SHP77 treated with DMSO at 0.1 percent for 48 hours (cell line): Measurements from ENCODE around the gene CFAP43.

Experiments
- DNase-seq: peaks from one replicate; lab custom pipeline; 2025; lab: John Stamatoyannopoulos, UW

Gene CFAP43

DNA sequence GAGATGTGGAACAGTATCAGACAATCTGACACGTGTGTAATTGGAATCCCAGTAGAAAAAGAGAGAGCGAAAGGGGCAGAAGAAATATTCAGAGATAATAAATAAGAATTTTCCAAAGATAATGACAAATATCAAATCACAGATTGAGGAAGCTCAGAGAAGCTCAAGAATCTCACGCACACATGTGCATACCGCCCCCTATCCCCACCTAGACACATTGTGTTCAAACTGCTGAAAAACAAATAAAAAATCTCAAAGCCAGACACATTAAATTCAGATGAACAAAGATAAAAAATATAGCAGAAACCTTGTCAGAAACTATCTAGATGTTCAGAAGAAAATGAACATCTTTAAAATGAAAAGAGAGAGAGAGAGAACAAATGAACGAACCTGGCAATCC lies 92.9 kb downstream of the CFAP43 start:
- DNase-seq, result no peak

- no peak for DNase-seq
Observed at GRCh38 chr10:104138131-104138530, 94.0 kb downstream of the CFAP43 start.

- no peak for DNase-seq
Observed at GRCh38 chr10:104130041-104130440, 102.1 kb downstream of the CFAP43 start.

- no peak for DNase-seq
Observed at GRCh38 chr10:104128214-104128613, 104.0 kb downstream of the CFAP43 start.

GRCh38 chr10:104127411-104127810 lies 104.8 kb downstream of the CFAP43 start:
- DNase-seq, result no peak

GRCh38 chr10:104123397-104123796 lies 108.8 kb downstream of the CFAP43 start:
- DNase-seq, result no peak

DNA sequence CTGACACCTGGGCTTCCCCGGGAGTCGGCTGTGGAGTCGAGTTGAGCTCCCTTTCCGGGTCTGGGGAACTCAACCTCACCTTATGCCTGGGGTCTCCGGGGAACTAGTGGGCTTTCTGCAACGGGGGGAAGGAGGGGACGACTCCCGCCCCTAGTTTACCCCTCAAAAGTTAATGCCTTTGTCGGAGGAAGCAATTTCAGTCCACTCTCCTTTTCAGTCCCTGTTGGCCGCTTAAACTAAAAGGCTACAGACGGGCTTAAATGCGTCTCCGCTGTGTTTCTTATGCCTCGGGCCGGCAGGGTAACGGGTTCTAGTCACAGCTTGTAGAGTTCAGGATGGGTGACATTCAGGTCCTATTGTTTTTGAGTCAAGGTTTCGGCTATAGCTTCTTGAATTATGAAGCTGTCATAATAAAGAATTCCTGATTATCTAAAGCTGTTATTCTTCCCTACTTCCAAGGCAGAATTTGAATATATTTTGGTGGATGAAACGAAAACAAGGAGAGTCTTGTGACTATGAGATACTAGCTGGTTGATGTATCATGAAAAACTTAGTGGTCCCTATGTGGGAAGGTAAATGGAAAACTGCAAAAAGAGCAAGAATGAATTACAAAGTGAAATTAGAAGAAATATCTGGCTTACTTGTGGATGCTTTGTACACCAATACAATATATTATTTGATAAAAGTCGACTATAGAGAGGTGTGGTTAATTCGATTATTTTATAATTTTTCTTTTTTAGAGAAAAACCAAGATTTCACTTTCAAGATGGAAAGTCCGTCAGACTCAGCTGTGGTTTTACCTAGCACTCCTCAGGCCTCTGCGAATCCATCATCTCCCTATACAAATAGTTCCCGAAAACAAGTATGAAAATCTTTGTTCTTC lies 109.7 kb downstream of the CFAP43 start:
- no peak for DNase-seq

- DNase-seq, result peak; percentile 99
Observed at GRCh38 chr10:104121485-104122224, 110.5 kb downstream of the CFAP43 start, which contains the start of gene SFR1. TSS of gene SFR1 (plus strand) at chr10:104122171. CDS start at chr10:104122184, 13 bp downstream.

DNA sequence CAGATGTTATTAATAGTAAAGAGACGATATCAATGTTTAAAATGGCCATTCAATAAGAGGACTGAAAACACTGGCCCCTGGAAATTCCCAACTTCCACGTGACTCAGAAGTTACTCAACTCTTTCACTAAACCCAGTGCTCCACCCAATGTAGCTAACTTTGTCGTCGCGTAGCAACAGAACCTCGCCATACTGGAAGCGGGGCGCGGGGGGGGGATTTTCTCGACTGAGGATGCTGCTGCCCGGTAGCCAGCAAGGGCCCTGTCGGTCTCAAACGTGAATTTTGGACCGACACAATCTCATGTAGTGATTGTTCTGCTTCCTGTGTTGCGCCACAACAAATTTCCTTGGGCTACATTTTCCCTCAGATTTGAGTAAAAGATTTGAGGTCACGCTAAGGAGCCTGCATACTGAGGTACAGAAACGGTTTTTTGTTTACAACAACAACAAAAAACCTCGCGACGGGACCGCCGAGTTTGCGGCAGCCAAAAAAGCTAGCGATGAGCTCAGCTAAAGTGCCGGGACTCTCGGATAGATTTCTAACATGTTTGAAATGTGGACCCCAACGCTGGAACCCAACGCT lies 111.2 kb downstream of the CFAP43 start:
- peak; percentile 21 for DNase-seq

DNA sequence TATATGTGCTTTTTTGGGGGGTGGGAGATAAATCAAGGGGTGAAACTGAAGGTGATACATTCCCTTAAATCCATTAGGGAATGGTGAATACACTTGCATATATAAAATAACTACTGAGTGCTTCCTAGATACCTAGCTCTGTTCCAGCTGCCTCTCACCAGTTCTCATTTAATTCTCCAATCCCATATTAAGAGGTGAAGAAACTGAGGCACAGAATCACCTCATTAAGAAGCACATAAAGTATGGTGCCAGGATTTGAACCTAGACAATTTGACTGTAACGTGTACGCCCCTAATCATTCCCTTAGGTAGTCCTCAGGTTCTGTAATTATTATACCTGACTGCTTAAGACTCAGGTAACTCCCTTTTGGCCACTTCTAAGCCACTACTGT lies 111.7 kb downstream of the CFAP43 start:
- no peak for DNase-seq

DNA sequence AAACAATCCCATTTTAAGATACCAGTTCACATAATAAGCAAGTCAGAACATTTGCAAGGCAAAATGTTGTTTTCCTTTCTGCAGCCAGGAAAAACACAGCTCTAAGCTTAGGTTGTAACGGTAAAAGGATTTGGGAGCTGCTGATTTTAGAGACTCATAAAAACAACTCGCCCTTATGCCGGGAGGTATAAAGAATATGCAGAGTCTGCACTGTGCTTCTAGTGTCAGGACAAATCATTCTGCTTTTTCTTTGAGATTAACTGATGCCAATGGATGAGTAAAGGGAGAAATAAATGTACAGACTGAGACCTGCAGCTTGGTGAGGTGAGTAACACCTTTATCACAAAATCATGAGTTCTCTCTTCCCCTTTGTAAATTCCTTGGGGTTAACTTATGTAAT lies 112.2 kb downstream of the CFAP43 start:
- no peak for DNase-seq

GRCh38 chr10:104117839-104118323 lies 114.3 kb downstream of the CFAP43 start:
- no peak for DNase-seq

- no peak for DNase-seq
Observed at GRCh38 chr10:104113376-104113956, 118.7 kb downstream of the CFAP43 start.

DNA sequence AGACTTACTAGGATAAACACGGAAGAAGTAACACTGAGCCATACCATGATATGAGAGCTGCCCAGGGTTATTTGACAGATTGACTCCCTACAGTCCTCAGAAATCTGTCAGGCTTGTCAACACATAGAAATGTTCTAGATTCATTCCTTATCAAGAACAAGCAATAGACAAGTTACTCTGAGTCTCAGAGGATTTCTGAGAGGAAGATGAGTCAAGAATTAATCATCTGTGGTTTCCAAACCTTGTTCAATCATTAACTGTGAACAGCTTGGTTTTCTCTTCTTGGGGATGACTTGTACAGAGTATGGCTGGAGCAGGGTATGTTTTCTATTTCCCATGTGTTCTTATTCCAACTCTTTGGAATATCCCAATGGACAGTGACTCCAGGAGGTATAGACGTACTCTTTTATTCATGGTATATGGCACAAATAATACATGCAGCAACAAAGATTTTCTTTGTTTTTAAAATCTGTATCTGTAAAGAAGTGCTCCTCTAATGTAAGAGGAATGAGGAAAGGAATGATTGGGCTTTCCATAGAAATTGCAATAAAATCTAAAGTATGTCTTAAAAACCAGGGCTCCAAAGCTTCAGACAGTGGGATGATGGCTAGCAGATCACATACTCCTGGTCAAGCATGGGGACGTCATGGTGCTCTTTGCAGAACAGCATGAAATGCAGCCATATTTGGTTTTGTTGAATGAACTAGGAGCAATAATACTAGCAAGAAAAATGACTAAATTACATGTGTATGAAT lies 122.1 kb downstream of the CFAP43 start:
- DNase-seq, result no peak

DNA sequence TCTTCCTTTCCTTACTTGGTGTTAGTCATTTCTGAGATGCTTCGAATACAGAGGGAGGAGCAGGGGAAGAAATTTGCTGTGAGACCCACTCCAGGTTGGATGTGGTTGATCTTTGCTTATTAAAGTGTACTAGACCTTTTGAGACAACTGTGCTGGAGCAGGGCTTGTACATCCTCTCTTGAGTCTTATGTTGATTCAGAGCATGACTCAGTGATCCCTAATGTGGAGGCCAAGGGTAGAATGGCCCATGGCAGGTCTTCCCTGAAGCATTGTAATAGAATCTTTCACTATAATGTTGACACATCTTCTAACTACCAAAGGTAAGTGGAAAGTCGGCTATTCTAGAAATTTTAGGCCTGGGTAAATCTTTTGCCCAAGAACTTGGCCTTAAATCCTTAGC lies 127.2 kb downstream of the CFAP43 start:
- DNase-seq, result no peak

- DNase-seq, result no peak
Observed at GRCh38 chr10:104104418-104104817, 127.7 kb downstream of the CFAP43 start.

DNA sequence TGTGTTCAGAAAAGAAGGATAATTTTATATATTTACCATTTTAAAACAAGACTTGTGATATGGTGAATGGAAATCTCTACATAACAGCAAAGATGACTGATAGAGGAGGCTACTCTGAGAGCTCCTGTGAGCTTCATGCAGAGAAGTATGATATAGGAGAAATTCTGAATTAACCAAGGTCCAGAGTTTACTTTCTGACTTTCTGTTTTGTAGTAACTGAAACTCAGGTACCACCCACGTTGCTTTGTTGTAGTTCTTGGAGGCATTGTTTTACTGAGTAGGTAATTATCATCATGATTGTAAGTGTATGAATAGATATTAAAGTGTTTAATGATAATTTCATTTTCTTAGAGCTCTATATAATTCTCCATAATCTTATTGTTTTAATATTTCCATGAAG lies 128.2 kb downstream of the CFAP43 start:
- DNase-seq, result no peak

GRCh38 chr10:104101902-104102301 lies 130.3 kb downstream of the CFAP43 start:
- DNase-seq, result no peak

DNA sequence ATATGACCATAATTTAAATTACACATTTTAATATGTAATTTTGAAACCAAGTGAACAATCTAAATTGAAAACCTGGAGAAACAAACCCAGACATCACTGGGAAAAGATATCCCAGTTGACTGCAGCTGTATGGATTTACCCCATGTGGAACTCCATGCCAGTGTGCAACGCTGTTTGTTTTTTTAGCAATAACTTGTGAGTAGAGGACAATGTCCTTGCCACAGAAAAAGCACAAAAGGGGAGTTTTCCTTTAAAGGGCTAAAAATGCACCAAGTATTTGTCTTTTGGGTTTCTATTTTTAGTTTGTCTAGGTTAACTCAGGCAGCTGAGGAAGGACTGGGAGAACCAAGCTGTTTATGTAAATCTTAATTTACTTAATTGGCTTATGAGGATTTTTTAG lies 131.4 kb downstream of the CFAP43 start:
- no peak for DNase-seq

GRCh38 chr10:104099941-104100340 lies 132.2 kb downstream of the CFAP43 start:
- DNase-seq, result no peak

GRCh38 chr10:104099269-104099668 lies 132.9 kb downstream of the CFAP43 start:
- DNase-seq, result no peak
